HG02840 (cell line): ENCODE measurements around the gene APLP2.

Experiments used
- ATAC-seq: cut with Tn5 transposase; IDR thresholded peaks from one replicate; pipeline ENCODE4 v1.9.1; 2021; ENCODE audit warnings: mild to moderate bottlenecking, moderate library complexity, moderate number of reproducible peaks; ENCODE audit not compliant: unreplicated experiment, low FRiP score

APLP2 gene

GRCh38 chr11:130112071-130112830, 42.6 kb downstream of the APLP2 start:
- no peak for ATAC-seq

- no peak for ATAC-seq
Observed at GRCh38 chr11:130114281-130114680, 44.6 kb downstream of the APLP2 start.

GRCh38 chr11:130114726-130115125, 45.0 kb downstream of the APLP2 start:
- ATAC-seq = no peak

GRCh38 chr11:130115218-130115617, 45.5 kb downstream of the APLP2 start:
- no peak for ATAC-seq

- no peak for ATAC-seq
Observed at GRCh38 chr11:130118165-130118564, 48.5 kb downstream of the APLP2 start.

GRCh38 chr11:130118636-130119387, 49.1 kb downstream of the APLP2 start:
- no peak for ATAC-seq

GRCh38 chr11:130120045-130120444, 50.4 kb downstream of the APLP2 start:
- no peak for ATAC-seq

- no peak for ATAC-seq
Observed at GRCh38 chr11:130121445-130121978, 51.8 kb downstream of the APLP2 start.

GRCh38 chr11:130122141-130122575, 52.5 kb downstream of the APLP2 start:
- ATAC-seq = no peak

GRCh38 chr11:130123414-130124040, 53.8 kb downstream of the APLP2 start:
- no peak for ATAC-seq

- ATAC-seq = no peak
Observed at GRCh38 chr11:130124096-130124495, 54.4 kb downstream of the APLP2 start.

- no peak for ATAC-seq
Observed at GRCh38 chr11:130125638-130126037, 55.9 kb downstream of the APLP2 start.

- no peak for ATAC-seq
Observed at GRCh38 chr11:130126516-130126915, 56.8 kb downstream of the APLP2 start.

- ATAC-seq = no peak
Observed at GRCh38 chr11:130127509-130127908, 57.8 kb downstream of the APLP2 start.

- no peak for ATAC-seq
Observed at GRCh38 chr11:130128626-130129025, 58.9 kb downstream of the APLP2 start.

GRCh38 chr11:130129922-130130321, 60.2 kb downstream of the APLP2 start:
- no peak for ATAC-seq

- ATAC-seq = no peak
Observed at GRCh38 chr11:130131961-130132850, 62.5 kb downstream of the APLP2 start.

GRCh38 chr11:130133716-130134115, 64.0 kb downstream of the APLP2 start:
- ATAC-seq = no peak

- no peak for ATAC-seq
Observed at GRCh38 chr11:130136107-130136506, 66.4 kb downstream of the APLP2 start.

GRCh38 chr11:130137999-130138398, 68.3 kb downstream of the APLP2 start:
- ATAC-seq = no peak
